GM12874 (cell line): ENCODE data around the gene ZNF717.
"Not testable (repeated sequence)": the region's sequence is repeated elsewhere in the genome, so short reads cannot be mapped to it uniquely, and the experiment has no call there.

Source experiments
- CTCF ChIP-seq: IDR thresholded peaks from 2 replicates; pipeline ENCODE4 v1.5.1; 2011; ENCODE audit warnings: low read depth, mild to moderate bottlenecking, control low read depth, low read length, moderate library complexity; ENCODE audit not compliant: insufficient read depth

Gene ZNF717

GRCh38 chr3:75785081-75785755 is at the start of gene ZNF717:
Gene ZNF717 (minus strand): TSS chr3:75785549. CDS start chr3:75783362, 2,187 bp downstream.
- TF ChIP-seq CTCF: not testable (repeated sequence)

GRCh38 chr3:75814797-75815196 is 29.4 kb upstream of the ZNF717 start:
- no peak for TF ChIP-seq CTCF

- TF ChIP-seq CTCF: no peak
Measured at GRCh38 chr3:75782506-75782905, 2.8 kb downstream of the ZNF717 start.

- TF ChIP-seq CTCF: no peak
Measured at GRCh38 chr3:75781079-75781745, 4.1 kb downstream of the ZNF717 start.

GRCh38 chr3:75768303-75769017 is 16.9 kb downstream of the ZNF717 start:
- TF ChIP-seq CTCF: no peak

- TF ChIP-seq CTCF: no peak
Measured at GRCh38 chr3:75737831-75738493, 47.4 kb downstream of the ZNF717 start.

- TF ChIP-seq CTCF: no peak
Measured at GRCh38 chr3:75727985-75728384, 57.4 kb downstream of the ZNF717 start.
